GM12878 (cell line): ENCODE measurements around the gene CNMD.

Experiments
- CTCF ChIP-seq, 3 experiments: IDR thresholded peaks in 2 of 3; conservative IDR thresholded peaks in 1 of 3; 2 replicates each; pipeline ENCODE4 v1.5.1; 2011; ENCODE audit warnings: low read depth in 3 of 3, low read length in 3 of 3, mild to moderate bottlenecking in 3 of 3, control low read depth in 2 of 3, moderate library complexity in 2 of 3, inconsistent platforms in 1 of 3, mixed read lengths in 1 of 3; ENCODE audit not compliant: control insufficient read depth in 2 of 3, insufficient read depth in 1 of 3; ENCODE audit errors: extremely low read depth in 1 of 3
- DPF2 ChIP-seq: fragments of 450-650 bp; IDR thresholded peaks from 2 replicates; pipeline ENCODE4 v1.6.1; 2017; ENCODE audit warnings: mild to moderate bottlenecking
- HDGF ChIP-seq: fragments of 450-650 bp; IDR thresholded peaks from 2 replicates; pipeline ENCODE4 v1.6.1; 2016; ENCODE audit warnings: antibody characterized with exemption
- NFYB ChIP-seq: IDR thresholded peaks from 2 replicates; pipeline ENCODE4 v1.6.1; 2011; ENCODE audit warnings: low read depth, mild to moderate bottlenecking, low read length, improper control_type of control experiment, moderate library complexity; ENCODE audit not compliant: insufficient read depth
- POLR2A ChIP-seq: IDR thresholded peaks from 2 replicates; pipeline ENCODE4 v1.6.1; 2011; ENCODE audit warnings: low read depth, mild to moderate bottlenecking, low read length

DNA sequence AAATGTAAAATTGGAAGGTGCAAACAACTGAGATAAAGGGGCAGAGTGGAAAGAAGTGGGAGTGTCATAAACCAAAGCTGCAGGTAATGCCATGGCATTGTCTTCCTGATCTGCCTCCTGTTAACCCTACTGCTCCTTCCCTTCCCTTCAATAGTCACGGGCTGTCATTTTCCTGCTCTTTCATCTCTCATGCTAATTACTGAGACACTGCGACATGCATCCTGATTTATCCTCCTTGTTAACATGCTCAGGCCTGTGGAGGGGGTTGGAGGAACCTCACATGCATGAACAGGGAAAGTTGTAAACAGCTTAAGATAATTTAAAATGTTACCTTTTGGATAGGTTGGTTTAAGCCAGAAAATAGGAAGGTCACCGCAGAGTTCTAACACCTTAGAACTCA lies 27.2 kb downstream of the CNMD start:
- TF ChIP-seq HDGF, result no peak
- TF ChIP-seq CTCF (IDR thresholded peaks at IDR 0.05 in 2 of 3, conservative IDR thresholded peaks at IDR 0.05 in 1 of 3; ENCODE audit: control insufficient read depth in 2 of 3, extremely low read depth in 1 of 3, insufficient read depth in 1 of 3, low read depth in 3 of 3, low read length in 3 of 3), result no peak
- no peak for TF ChIP-seq NFYB
- no peak for TF ChIP-seq POLR2A
- no peak for TF ChIP-seq DPF2
